NT2/D1 (cell line): ENCODE data around the gene RALA.

Experiments used
- DNase-seq: peaks from one replicate; pipeline ENCODE4 v3.0.0-alpha.2; 2011; ENCODE audit warnings: low read depth, low spot score
- H3K27me3 ChIP-seq: 2 replicates; pipeline ENCODE4 v1.6.0; 2011; ENCODE audit warnings: mild to moderate bottlenecking; ENCODE audit not compliant: insufficient read length, insufficient read depth
- H3K36me3 ChIP-seq: 2 replicates; pipeline ENCODE4 v1.6.1; 2011; ENCODE audit warnings: mild to moderate bottlenecking, low read length, mixed read lengths; ENCODE audit not compliant: insufficient read depth, insufficient read length
- H3K4me1 ChIP-seq: 2 replicates; pipeline ENCODE4 v1.5.1; 2011; ENCODE audit not compliant: insufficient read depth, insufficient read length
- H3K4me3 ChIP-seq: 2 replicates; pipeline ENCODE4 v1.5.1; 2011; ENCODE audit warnings: low read depth; ENCODE audit not compliant: insufficient read length
- H3K9ac ChIP-seq: 2 replicates; pipeline ENCODE4 v1.6.0; 2011; ENCODE audit warnings: low read depth; ENCODE audit not compliant: insufficient read length
- H3K9me3 ChIP-seq: 2 replicates; pipeline ENCODE4 v1.5.1; 2011; ENCODE audit warnings: mild to moderate bottlenecking, low read length; ENCODE audit not compliant: insufficient read depth
- SUZ12 ChIP-seq: IDR thresholded peaks from 2 replicates; pipeline ENCODE4 v1.6.1; 2011; ENCODE audit not compliant: insufficient read length, insufficient read depth; ENCODE audit errors: extremely low read depth
- YY1 ChIP-seq: IDR thresholded peaks from 2 replicates; pipeline ENCODE4 v1.6.1; 2011; ENCODE audit not compliant: insufficient read length, insufficient read depth
- ZNF274 ChIP-seq: IDR thresholded peaks from 2 replicates; pipeline ENCODE4 v1.6.1; 2011; ENCODE audit warnings: mild to moderate bottlenecking, low read depth, low read length

RALA gene

DNA sequence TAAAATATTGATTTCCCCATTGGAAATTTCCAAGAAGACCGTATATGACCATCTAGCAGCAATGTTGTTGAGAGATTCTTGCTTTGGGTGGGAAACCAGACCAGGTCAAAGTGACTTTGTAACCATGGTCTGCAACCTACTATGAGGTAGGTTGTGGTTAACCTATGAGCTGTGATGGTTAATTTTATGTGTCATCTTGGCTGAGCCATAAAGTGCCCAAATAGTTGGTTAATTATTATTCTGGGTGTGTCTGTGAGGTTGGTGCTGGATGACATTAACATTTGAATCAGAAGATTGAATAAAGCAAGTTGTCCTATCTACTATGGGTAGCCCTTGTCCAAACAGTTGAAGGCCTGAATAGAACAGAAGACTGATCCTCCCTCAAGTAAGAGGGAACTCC is 18.3 kb upstream of the RALA start:
- H3K36me3 ChIP-seq: no peaks in the 10 kb centered on the region
- H3K9ac ChIP-seq: no peak overlapping the region
- no peaks in the 10 kb centered on the region for H3K9me3 ChIP-seq
- TF ChIP-seq SUZ12: no peak
- no peak for TF ChIP-seq ZNF274
- TF ChIP-seq YY1: no peak
- no peak overlapping the region for H3K4me3 ChIP-seq
- H3K4me1 ChIP-seq: no peaks in the 10 kb centered on the region
- H3K27me3 ChIP-seq: no peaks in the 10 kb centered on the region
- no peak for DNase-seq

DNA sequence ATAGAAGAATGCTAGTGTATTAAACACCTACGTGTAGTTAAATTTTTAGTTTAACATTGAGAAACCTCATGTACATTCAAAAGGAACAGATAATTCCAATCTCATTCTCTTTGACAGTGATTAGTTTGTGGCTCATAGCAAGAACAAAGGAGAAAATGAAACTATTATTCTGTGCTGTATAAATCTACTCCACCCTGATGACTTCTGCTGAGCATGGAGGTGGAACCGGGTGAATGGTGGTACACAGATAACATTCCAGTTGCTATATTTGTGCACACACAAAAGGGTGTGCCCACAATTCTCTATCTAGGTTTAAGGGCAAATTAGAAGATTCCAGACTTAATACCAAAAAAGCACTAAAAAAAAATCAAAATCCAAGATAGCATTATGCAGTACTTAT is 17.0 kb upstream of the RALA start:
- no peaks in the 10 kb centered on the region for H3K4me1 ChIP-seq
- no peak overlapping the region for H3K9ac ChIP-seq
- H3K36me3 ChIP-seq: no peaks in the 10 kb centered on the region
- TF ChIP-seq SUZ12: no peak
- no peak for TF ChIP-seq YY1
- TF ChIP-seq ZNF274: no peak
- no peaks in the 10 kb centered on the region for H3K27me3 ChIP-seq
- DNase-seq: no peak
- no peak overlapping the region for H3K4me3 ChIP-seq
- H3K9me3 ChIP-seq: no peaks in the 10 kb centered on the region

DNA sequence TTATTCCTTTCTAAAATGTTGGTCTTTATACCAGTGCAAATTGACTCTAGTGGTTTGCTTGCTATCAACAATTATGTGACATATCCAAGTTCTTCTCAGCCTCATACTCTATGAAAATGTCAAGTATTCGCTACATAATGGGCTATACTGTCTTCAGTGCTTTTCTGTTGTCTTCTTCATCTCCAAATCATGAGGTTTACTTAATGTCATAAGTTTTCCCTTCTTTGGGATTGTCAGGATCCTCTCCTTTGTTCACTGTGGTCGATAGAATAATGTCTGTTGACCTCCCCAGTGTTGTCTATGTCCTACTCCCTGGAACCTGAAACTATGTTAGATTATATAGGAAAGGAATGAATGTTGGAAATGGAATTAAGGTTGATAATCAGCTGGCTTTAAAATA is 16.4 kb upstream of the RALA start:
- Histone ChIP-seq H3K4me3 (no peak overlapping the region), H3K27me3 (no peaks in the 10 kb centered on the region), H3K4me1 (no peaks in the 10 kb centered on the region), H3K9me3 (no peaks in the 10 kb centered on the region), H3K9ac (no peak overlapping the region), H3K36me3 (no peaks in the 10 kb centered on the region)
- TF ChIP-seq YY1: no peak
- TF ChIP-seq ZNF274: no peak
- no peak for TF ChIP-seq SUZ12
- DNase-seq: no peak

DNA sequence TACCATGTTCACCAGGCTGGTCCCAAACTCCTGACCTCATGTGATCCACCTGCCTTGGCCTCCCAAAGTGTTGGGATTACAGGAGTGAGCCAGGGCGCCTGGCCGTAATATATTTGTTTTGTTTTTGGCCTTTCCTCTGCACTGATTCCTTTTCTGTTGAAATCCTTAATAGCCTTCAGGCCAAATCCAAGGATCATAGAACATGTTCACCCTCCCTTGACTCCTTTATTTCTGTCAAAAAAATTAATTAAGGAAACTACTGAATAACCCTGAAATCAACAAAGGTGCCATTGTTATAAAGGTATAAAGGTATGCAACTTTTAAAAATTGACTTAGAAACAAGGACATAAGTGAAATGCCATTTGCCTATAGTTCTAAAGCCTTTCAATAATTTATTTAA is 15.5 kb upstream of the RALA start:
- Histone ChIP-seq H3K4me3 (no peak overlapping the region), H3K36me3 (no peaks in the 10 kb centered on the region), H3K9ac (no peak overlapping the region), H3K9me3 (no peaks in the 10 kb centered on the region), H3K4me1 (no peaks in the 10 kb centered on the region), H3K27me3 (no peaks in the 10 kb centered on the region)
- DNase-seq: no peak
- no peak for TF ChIP-seq ZNF274
- TF ChIP-seq YY1: no peak
- no peak for TF ChIP-seq SUZ12

DNA sequence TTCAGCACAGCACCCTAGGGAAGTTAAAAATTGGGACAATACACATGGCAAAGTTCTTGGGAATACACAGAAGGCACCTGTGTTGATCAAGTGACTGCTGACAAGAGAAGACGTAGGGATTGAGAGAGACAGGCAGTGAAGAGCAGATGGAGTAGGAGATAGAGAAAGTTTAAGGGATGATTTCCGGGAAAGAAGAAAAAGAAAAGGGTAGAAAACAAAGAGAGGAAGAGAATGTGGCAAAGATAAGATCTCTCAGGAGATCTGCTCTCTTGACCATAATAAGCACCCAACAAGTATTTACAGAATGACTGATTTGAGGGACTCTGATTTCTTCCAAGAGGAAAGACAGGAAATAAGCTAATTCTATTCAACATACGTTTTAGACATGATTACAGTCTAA is 15.1 kb upstream of the RALA start:
- Histone ChIP-seq H3K36me3 (no peaks in the 10 kb centered on the region), H3K4me1 (no peaks in the 10 kb centered on the region), H3K9ac (no peak overlapping the region)

DNA sequence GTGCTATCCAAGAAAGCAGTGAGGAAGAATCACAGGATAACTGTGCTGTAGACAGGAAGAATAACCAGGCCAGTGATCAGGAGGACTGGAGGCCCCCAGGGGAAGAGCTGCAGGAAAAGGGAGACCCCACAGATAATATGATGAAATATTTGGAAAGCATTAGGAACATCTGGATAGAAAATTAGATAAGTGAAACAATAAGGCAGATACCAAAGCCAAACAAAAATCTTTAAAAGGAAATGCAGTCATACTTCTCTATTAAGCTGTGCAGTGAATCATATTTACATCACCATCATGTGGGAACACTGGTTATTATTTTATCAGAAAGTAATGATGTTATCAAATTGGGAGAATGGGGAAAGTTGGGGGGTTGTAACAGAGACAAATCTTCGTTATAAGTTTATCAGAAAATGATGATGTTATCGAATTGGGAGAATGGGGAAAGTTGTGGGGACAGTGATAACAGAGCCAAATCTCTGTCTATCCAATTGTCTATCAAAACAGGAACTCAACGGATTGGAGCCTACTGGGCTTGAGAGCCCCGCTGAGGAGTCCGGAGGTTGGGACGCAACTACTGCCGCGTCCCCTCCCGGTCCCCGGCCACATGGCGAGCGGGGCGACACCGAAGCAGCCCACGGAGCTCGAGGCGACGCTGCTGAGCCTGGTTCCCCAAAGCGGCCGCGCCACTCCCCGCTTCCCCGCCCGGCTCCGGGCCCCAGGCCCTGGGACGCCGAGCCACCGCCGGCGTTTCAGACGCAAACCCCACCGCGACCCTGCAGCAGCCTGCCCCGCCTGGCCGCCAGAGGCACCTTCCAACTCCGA is 14.0 kb upstream of the RALA start:
- Histone ChIP-seq H3K9me3 (no peaks in the 10 kb centered on the region), H3K4me1 (no peaks in the 10 kb centered on the region), H3K27me3 (no peaks in the 10 kb centered on the region), H3K4me3 (no peak overlapping the region), H3K36me3 (no peaks in the 10 kb centered on the region), H3K9ac (no peak overlapping the region)
- no peak for TF ChIP-seq YY1
- no peak for TF ChIP-seq SUZ12
- no peak for TF ChIP-seq ZNF274
- no peak for DNase-seq

More for the DNA sequence above, 15.1 kb upstream of the RALA start:
- no peak for TF ChIP-seq SUZ12
- no peak for TF ChIP-seq YY1
- no peak for TF ChIP-seq ZNF274
- DNase-seq: no peak
- no peaks in the 10 kb centered on the region for H3K9me3 ChIP-seq
- no peak overlapping the region for H3K4me3 ChIP-seq
- H3K27me3 ChIP-seq: no peaks in the 10 kb centered on the region

DNA sequence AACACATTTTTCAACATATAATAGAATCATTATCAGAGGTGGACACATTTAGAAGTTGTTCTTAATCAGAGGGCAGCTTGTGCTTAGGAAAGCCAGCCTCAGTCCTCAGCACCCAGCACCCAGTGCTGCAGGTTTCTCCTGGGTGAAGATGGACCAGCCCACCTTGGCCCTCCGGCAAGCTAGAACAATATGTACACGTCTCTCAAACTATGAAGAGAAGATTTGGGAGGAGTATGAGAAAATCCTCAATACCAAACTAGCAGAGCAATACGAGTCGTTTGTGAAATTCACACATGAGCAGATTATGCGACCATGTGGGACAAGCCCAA is 13.5 kb upstream of the RALA start:
- H3K9me3 ChIP-seq: no peaks in the 10 kb centered on the region
- H3K9ac ChIP-seq: no peak overlapping the region
- H3K36me3 ChIP-seq: no peaks in the 10 kb centered on the region
- no peaks in the 10 kb centered on the region for H3K27me3 ChIP-seq
- DNase-seq: no peak
- H3K4me1 ChIP-seq: no peaks in the 10 kb centered on the region
- no peak overlapping the region for H3K4me3 ChIP-seq
- TF ChIP-seq YY1 (no peak), SUZ12 (no peak), ZNF274 (no peak)
